Bronchial epithelial cell (primary cell): ENCODE measurements around the gene GPAM. TPM values are rescaled to one million over a fixed set of nuclear protein-coding genes. Genes with fewer than 3 reads are reported as not detected.
"Not testable (repeated sequence)": the region's sequence is repeated elsewhere in the genome, so short reads cannot be mapped to it uniquely, and the experiment has no call there.

Experiments used
- DNase-seq: peaks from one replicate; pipeline ENCODE4 v3.0.0-alpha.2; 2010; ENCODE audit warnings: low read depth
- FAIRE-seq: peaks from 2 replicates; lab custom pipeline; 2011; peaks lifted over from hg19 to GRCh38; lab: Jason Lieb, UNC
- H3K27me3 ChIP-seq: 2 replicates; pipeline ENCODE4 v1.5.1; 2011; ENCODE audit warnings: low read length; ENCODE audit not compliant: control insufficient read depth, insufficient read depth
- H3K36me3 ChIP-seq: 2 replicates; pipeline ENCODE4 v1.5.1; 2011; ENCODE audit warnings: low read length; ENCODE audit not compliant: control insufficient read depth, insufficient read depth
- H3K4me3 ChIP-seq: 2 replicates; pipeline ENCODE4 v1.5.1; 2011; ENCODE audit warnings: mild to moderate bottlenecking, low read depth, low read length, control low read depth
- total RNA-seq: library from RNA; depleted of rRNA; stranded (reverse); fragments of >200 nt; gene quantifications from 2 replicates; pipeline ENCODE4 v1.2.1, GENCODE V29; 2014
- TF ChIP-seq, protein P1 (sequence below): IDR thresholded peaks from 2 replicates; pipeline ENCODE4 v1.5.1; 2011; ENCODE audit warnings: mild to moderate bottlenecking, moderate library complexity, low read length, control low read depth, inconsistent platforms; ENCODE audit not compliant: insufficient read depth, severe bottlenecking

GPAM gene
- total RNA-seq, 1 donor from 2014 or later = 9.2 TPM

GRCh38 chr10:112122827-112123226, 60.7 kb downstream of the GPAM start:
- no peaks in the 10 kb centered on the region for H3K27me3 ChIP-seq
- FAIRE-seq (no peak), DNase-seq (no peak)
- H3K4me3 ChIP-seq = no peak overlapping the region
- H3K36me3 ChIP-seq = no peaks in the 10 kb centered on the region
- TF ChIP-seq, protein P1, sequence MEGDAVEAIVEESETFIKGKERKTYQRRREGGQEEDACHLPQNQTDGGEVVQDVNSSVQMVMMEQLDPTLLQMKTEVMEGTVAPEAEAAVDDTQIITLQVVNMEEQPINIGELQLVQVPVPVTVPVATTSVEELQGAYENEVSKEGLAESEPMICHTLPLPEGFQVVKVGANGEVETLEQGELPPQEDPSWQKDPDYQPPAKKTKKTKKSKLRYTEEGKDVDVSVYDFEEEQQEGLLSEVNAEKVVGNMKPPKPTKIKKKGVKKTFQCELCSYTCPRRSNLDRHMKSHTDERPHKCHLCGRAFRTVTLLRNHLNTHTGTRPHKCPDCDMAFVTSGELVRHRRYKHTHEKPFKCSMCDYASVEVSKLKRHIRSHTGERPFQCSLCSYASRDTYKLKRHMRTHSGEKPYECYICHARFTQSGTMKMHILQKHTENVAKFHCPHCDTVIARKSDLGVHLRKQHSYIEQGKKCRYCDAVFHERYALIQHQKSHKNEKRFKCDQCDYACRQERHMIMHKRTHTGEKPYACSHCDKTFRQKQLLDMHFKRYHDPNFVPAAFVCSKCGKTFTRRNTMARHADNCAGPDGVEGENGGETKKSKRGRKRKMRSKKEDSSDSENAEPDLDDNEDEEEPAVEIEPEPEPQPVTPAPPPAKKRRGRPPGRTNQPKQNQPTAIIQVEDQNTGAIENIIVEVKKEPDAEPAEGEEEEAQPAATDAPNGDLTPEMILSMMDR = no peak

DNA sequence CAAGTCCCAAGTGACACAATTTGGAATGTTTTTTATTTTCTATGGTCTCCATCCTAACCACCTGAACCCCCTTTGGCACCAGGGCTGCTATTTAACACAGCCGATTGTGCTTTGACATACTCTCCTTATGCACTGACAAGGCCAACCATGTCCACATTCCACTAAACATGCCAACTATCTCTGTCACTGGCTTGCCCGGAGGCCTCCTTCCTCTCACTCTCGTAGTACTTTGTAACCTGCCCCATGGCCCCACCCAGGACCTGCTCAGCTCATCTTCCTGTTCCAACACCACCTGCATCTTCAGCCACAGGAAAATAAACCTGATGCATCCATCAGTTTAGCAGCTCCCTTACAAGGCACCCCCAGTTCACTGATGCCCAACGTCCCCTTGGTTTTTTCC, 63.1 kb downstream of the GPAM start:
- TF ChIP-seq, protein P1 = no peak
- DNase-seq (no peak), FAIRE-seq (no peak)
- Histone ChIP-seq H3K4me3 (no peak overlapping the region), H3K27me3 (no peaks in the 10 kb centered on the region), H3K36me3 (no peaks in the 10 kb centered on the region)

DNA sequence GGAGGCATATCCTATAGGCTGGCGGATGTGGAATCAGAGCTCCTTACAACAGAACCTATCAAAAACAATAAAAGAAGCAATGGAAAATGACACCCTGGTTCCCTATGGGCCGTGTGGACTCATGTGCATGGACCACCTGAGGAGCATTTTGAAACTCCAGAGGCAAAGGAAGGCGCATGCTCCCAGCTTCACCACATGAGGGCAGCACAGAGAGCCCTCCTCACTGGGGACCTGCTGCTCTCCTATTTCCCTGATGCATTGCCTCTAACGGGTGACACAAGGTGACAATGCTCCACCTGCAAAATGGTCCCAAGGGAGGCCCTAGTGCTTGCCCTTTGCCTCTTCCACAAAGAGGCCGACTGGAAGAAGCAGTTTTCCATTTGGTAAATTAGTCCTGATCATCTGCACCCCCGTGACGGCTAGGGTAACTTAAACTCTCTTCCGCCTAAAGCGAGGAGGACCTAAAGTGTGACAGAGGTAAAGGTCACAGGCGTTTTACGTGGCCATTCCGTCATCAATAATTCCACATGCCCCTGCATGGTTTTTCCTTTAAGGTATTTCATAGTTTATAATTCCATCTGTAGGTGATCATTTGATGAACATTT, 67.7 kb downstream of the GPAM start:
- TF ChIP-seq, protein P1 = peak; percentile 75
- no peak overlapping the region for H3K4me3 ChIP-seq
- no peak for FAIRE-seq
- no peaks in the 10 kb centered on the region for H3K36me3 ChIP-seq
- DNase-seq = peak; percentile 13
- no peaks in the 10 kb centered on the region for H3K27me3 ChIP-seq

- H3K4me3 ChIP-seq, DNase-seq, H3K36me3 ChIP-seq: not testable (repeated sequence)
Measured at GRCh38 chr10:112109779-112110178, 73.8 kb downstream of the GPAM start.

More at GRCh38 chr10:112109779-112110178, 73.8 kb downstream of the GPAM start:
- not testable (repeated sequence) for FAIRE-seq, H3K27me3 ChIP-seq

Other genes starting within 250 kb of the GPAM start
- not detected in 2 replicates for gene TECTB, start 99.6 kb upstream of the GPAM start, total RNA-seq
- under 0.01 TPM in 1 of 2 replicates, not detected in the other for gene ACSL5, start 190.4 kb upstream of the GPAM start, total RNA-seq